Measurements from ENCODE around the gene ACAA2. TPM values are rescaled to one million over a fixed set of nuclear protein-coding genes. Genes with fewer than 3 reads are reported as not detected.

ACAA2 gene
- total RNA-seq, 2 experiments from 2014 or later, result 5.7 to 6.2 TPM

DNA sequence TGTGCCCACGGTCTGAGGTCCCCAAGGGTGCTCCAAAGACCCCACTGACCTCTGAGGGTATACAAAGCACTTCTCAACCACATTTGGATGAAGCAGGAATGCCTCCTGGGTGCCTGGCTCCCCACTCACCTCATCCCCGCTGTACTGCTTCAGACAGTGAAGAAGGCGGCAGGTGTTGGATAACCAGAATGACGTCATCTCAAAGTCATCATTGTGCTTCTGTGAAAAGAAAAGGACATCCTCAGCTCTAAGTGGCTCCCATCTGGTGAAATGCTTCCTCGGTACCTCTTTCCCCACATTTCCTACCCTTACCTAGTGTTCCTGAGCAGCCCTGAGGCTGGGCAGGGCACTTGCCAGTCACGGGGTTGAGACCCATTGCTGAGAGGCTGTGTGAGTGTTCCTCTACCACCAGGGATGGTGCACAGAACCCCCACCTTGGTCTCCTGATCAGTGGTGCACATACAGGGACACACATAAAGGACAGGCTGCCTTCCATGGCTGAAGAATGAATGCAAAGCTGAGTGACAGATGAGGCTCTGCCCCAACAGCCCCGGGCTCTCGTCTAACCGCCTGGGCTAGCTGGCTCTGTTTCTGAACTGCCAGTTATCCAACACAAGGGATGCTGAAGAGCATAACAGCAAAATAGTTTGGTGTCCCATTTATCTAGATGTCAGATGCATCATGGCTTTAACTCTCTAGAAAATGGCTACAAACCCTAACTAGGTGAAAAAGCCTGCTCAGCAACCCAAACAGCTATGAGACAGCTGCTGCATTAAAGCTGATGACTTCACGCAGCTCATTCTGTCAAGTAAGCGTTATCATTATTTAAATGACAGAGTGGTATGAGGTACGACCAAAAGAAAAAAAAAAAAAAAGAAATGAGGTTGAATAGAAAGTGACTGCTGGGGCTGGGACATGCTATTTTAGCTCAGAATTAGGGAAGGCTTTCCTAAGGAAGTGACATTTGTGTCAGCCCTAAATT is 28.2 kb upstream of the ACAA2 start:
- Mint-ChIP-seq H3K4me1 (ENCODE audit: low read depth) (no peaks in the 10 kb centered on the region), H3K9me3 (no peaks in the 10 kb centered on the region), H3K27me3 (peaks cover 3% of the 10 kb centered on the region), H3K4me3 (no peak overlapping the region), H3K27ac (no peak overlapping the region), H3K36me3 (ENCODE audit: low read depth) (no peaks in the 10 kb centered on the region)
- Histone ChIP-seq H3K36me3 (ENCODE audit: insufficient read depth, low read length) (no peaks in the 10 kb centered on the region), H3K27me3 (ENCODE audit: control insufficient read depth in 1 of 2, insufficient read depth in 2 of 2, low read length in 2 of 2) (no peaks in the 10 kb centered on the region), H3K4me1 (ENCODE audit: insufficient read depth, low read length) (no peaks in the 10 kb centered on the region), H3K27ac (ENCODE audit: low read depth in 1 of 2, low read length in 2 of 2) (no peak overlapping the region), H3K9me3 (ENCODE audit: control insufficient read depth in 1 of 2, insufficient read depth in 1 of 2, low read length in 2 of 2) (no peaks in the 10 kb centered on the region), H3K4me3 (ENCODE audit: low read length) (no peak overlapping the region)
- CTCF ChIA-PET, result no interaction called here
- DNase-seq (no peak), ATAC-seq (ENCODE audit: poor library complexity) (no peak)
- POLR2A ChIA-PET, result no interaction called here
- intact Hi-C loops (cut with DNase I, micrococcal nuclease), result loop anchor here in 1 of 2 experiments (5.0 kb wide), 1 partner anchor 44 kb away; no protein-coding TSS in a partner anchor
- TF ChIP-seq, protein P1, sequence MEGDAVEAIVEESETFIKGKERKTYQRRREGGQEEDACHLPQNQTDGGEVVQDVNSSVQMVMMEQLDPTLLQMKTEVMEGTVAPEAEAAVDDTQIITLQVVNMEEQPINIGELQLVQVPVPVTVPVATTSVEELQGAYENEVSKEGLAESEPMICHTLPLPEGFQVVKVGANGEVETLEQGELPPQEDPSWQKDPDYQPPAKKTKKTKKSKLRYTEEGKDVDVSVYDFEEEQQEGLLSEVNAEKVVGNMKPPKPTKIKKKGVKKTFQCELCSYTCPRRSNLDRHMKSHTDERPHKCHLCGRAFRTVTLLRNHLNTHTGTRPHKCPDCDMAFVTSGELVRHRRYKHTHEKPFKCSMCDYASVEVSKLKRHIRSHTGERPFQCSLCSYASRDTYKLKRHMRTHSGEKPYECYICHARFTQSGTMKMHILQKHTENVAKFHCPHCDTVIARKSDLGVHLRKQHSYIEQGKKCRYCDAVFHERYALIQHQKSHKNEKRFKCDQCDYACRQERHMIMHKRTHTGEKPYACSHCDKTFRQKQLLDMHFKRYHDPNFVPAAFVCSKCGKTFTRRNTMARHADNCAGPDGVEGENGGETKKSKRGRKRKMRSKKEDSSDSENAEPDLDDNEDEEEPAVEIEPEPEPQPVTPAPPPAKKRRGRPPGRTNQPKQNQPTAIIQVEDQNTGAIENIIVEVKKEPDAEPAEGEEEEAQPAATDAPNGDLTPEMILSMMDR (IDR thresholded peaks at IDR 0.05), result no peak

DNA sequence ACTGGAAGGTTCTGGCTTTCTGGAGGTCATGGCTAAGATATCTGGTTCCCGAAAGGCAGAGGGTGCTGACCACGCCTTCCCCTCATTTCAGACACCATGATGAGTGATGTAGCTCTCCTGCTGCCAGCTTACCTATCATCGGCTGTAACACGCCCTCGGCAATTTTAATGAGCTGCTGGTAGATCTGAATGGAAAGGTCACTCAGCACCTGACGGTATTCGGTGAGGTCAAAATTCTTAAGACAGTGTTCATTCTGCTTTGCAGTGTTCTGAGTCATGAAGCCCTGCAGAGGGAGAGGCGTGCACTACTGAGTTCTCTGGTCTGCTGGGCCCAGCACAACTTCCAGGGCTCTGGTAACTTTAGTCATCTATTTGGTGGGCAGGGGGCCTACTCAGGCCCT is 25.7 kb upstream of the ACAA2 start:
- no peak overlapping the region for H3K4me3 ChIP-seq (ENCODE audit: low read length)
- no peaks in the 10 kb centered on the region for H3K4me1 ChIP-seq (ENCODE audit: insufficient read depth, low read length)
- Mint-ChIP-seq H3K36me3 (ENCODE audit: low read depth) (no peaks in the 10 kb centered on the region), H3K27ac (no peak overlapping the region), H3K4me1 (ENCODE audit: low read depth) (no peaks in the 10 kb centered on the region), H3K9me3 (no peaks in the 10 kb centered on the region), H3K4me3 (no peak overlapping the region), H3K27me3 (no peaks in the 10 kb centered on the region)
- no peak overlapping the region for H3K27ac ChIP-seq (ENCODE audit: low read depth in 1 of 2, low read length in 2 of 2)
- H3K9me3 ChIP-seq (ENCODE audit: control insufficient read depth in 1 of 2, insufficient read depth in 1 of 2, low read length in 2 of 2), result no peaks in the 10 kb centered on the region
- TF ChIP-seq, protein P1 (IDR thresholded peaks at IDR 0.05), result no peak
- no peak for ATAC-seq (ENCODE audit: poor library complexity)
- POLR2A ChIA-PET, result no interaction called here
- intact Hi-C loops (cut with DNase I, micrococcal nuclease), result no loop called here
- DNase-seq, result no peak
- H3K27me3 ChIP-seq (ENCODE audit: control insufficient read depth in 1 of 2, insufficient read depth in 2 of 2, low read length in 2 of 2), result no peaks in the 10 kb centered on the region
- CTCF ChIA-PET, result no interaction called here
- no peaks in the 10 kb centered on the region for H3K36me3 ChIP-seq (ENCODE audit: insufficient read depth, low read length)

DNA sequence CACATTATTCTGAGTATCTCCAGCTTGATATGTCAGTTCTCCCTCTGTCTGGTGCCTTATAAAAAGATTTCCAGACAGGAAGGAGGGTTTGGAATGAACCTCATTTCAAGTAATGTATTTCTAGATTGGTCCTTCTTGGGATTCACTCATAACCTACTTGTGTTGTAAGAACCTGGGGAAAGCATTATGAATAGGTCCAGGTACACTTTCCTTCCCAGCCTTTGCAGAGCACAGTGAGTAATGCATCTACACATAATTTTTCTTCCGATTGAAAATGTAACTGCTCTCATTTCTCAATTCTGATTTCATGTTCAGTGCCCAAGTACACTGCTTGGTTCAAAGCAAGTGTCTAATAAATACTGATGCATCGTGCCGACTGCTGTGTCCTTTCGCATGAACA is 25.0 kb upstream of the ACAA2 start:
- CTCF ChIA-PET, result no interaction called here
- H3K4me1 ChIP-seq (ENCODE audit: insufficient read depth, low read length), result no peaks in the 10 kb centered on the region
- no peaks in the 10 kb centered on the region for H3K27me3 ChIP-seq (ENCODE audit: control insufficient read depth in 1 of 2, insufficient read depth in 2 of 2, low read length in 2 of 2)
- Mint-ChIP-seq H3K4me3 (no peak overlapping the region), H3K4me1 (ENCODE audit: low read depth) (no peaks in the 10 kb centered on the region), H3K36me3 (ENCODE audit: low read depth) (no peaks in the 10 kb centered on the region), H3K27me3 (no peaks in the 10 kb centered on the region), H3K9me3 (no peaks in the 10 kb centered on the region), H3K27ac (no peak overlapping the region)
- ATAC-seq (ENCODE audit: poor library complexity), result no peak
- no peak for DNase-seq
- H3K27ac ChIP-seq (ENCODE audit: low read depth in 1 of 2, low read length in 2 of 2), result no peak overlapping the region
- no peaks in the 10 kb centered on the region for H3K9me3 ChIP-seq (ENCODE audit: control insufficient read depth in 1 of 2, insufficient read depth in 1 of 2, low read length in 2 of 2)
- TF ChIP-seq, protein P1 (IDR thresholded peaks at IDR 0.05), result no peak
- H3K36me3 ChIP-seq (ENCODE audit: insufficient read depth, low read length), result no peaks in the 10 kb centered on the region
- POLR2A ChIA-PET, result interaction anchor here (1.0 kb wide), 1 partner anchor 19 kb away, joined by 3 read pairs; no protein-coding TSS in a partner anchor
- H3K4me3 ChIP-seq (ENCODE audit: low read length), result no peak overlapping the region
- intact Hi-C loops (cut with DNase I, micrococcal nuclease), result no loop called here
